SU-DHL-6 (cell line): ENCODE measurements around the gene MDFIC.

Experiments used
- H2AFZ ChIP-seq: fragments of 200-600 bp; sonication (generic); 2 replicates; pipeline ENCODE4 v1.6.1; 2014; ENCODE audit warnings: low read depth, mild to moderate bottlenecking, moderate library complexity, mixed read lengths, antibody characterized with exemption, low read length; ENCODE audit not compliant: severe bottlenecking
- H3F3A ChIP-seq: fragments of 200-600 bp; shearing (Covaris generic); 2 replicates; pipeline ENCODE4 v1.6.0; 2016; ENCODE audit warnings: antibody characterized with exemption, mild to moderate bottlenecking; ENCODE audit not compliant: insufficient read depth
- H3K27ac ChIP-seq: fragments of 200-600 bp; sonication (generic); 2 replicates; pipeline ENCODE4 v1.5.1; 2016; ENCODE audit warnings: low read depth, mild to moderate bottlenecking, low read length, moderate library complexity, mixed read lengths
- H3K27me3 ChIP-seq: fragments of 200-600 bp; sonication (generic), shearing (Covaris generic); 2 replicates; pipeline ENCODE4 v1.6.0; 2014; ENCODE audit warnings: mild to moderate bottlenecking, low read length
- H3K36me3 ChIP-seq: fragments of 200-600 bp; sonication (generic); 2 replicates; pipeline ENCODE4 v1.6.1; 2014; ENCODE audit warnings: mild to moderate bottlenecking, low read length, mixed read lengths
- H3K4me2 ChIP-seq: fragments of 300-600, 200-600 bp; shearing (Covaris generic), sonication (generic); 2 replicates; pipeline ENCODE4 v1.6.0; 2014; ENCODE audit warnings: low read length, low read depth, mild to moderate bottlenecking; ENCODE audit not compliant: poor library complexity, severe bottlenecking
- H3K4me3 ChIP-seq: fragments of 200-600 bp; sonication (generic); 2 replicates; pipeline ENCODE4 v1.5.1; 2014; ENCODE audit warnings: antibody characterized with exemption, low read length, mild to moderate bottlenecking, mixed read lengths; ENCODE audit not compliant: insufficient read depth, poor library complexity, severe bottlenecking
- H3K79me2 ChIP-seq: fragments of 200-600 bp; sonication (generic); 2 replicates; pipeline ENCODE4 v1.6.1; 2014; ENCODE audit warnings: mild to moderate bottlenecking, low read length, moderate library complexity; ENCODE audit not compliant: insufficient read depth
- H3K9ac ChIP-seq: fragments of 200-600 bp; sonication (generic); 2 replicates; pipeline ENCODE4 v1.7.0; 2014; ENCODE audit warnings: mild to moderate bottlenecking, low read length
- H3K9me2 ChIP-seq: fragments of 200-600 bp; sonication (generic); replicated peaks from 2 replicates; pipeline ENCODE4 v1.6.1; 2014; ENCODE audit warnings: low read length; ENCODE audit not compliant: insufficient read depth
- H3K9me3 ChIP-seq: fragments of 200-600 bp; sonication (generic); 2 replicates; pipeline ENCODE4 v1.6.1; 2014; ENCODE audit warnings: low read length, mixed read lengths; ENCODE audit not compliant: insufficient read depth
- H4K20me1 ChIP-seq: fragments of 200-600 bp; sonication (generic); 2 replicates; pipeline ENCODE4 v1.6.1; 2014; ENCODE audit warnings: low read depth, mild to moderate bottlenecking, antibody characterized with exemption, low read length, moderate library complexity, mixed read lengths
- CTCF ChIP-seq: fragments of 200-600 bp; sonication (generic); IDR thresholded peaks from one replicate; pipeline ENCODE4 v1.5.1; 2017; ENCODE audit warnings: antibody characterized with exemption, mild to moderate bottlenecking, low read length, moderate library complexity; ENCODE audit not compliant: insufficient read depth, poor library complexity, severe bottlenecking
- EZH2phosphoT487 ChIP-seq: fragments of 200-600 bp; sonication (generic), shearing (Covaris generic); conservative IDR thresholded peaks from 2 replicates; pipeline ENCODE4 v1.6.1; 2018; ENCODE audit warnings: mild to moderate bottlenecking, antibody characterized with exemption, low read length, moderate library complexity, mixed read lengths

MDFIC gene

GRCh38 chr7:114928060-114928459, 6.2 kb downstream of the MDFIC start:
- H3K4me3 ChIP-seq, result no peak overlapping the region
- no peaks in the 10 kb centered on the region for H3K27me3 ChIP-seq
- no peak overlapping the region for H2AFZ ChIP-seq
- H3K27ac ChIP-seq, result no peak overlapping the region
- peaks cover 14% of the 10 kb centered on the region for H3K79me2 ChIP-seq
- 0 out of 2 replicates have a peak, but pooled peaks cover 2% of the 10 kb centered on the region for H3K36me3 ChIP-seq
- H3K9ac ChIP-seq, result no peak overlapping the region
- no peaks in the 10 kb centered on the region for H4K20me1 ChIP-seq
- TF ChIP-seq EZH2phosphoT487 (no peak), CTCF (no peak)
- no peaks in the 10 kb centered on the region for H3K9me2 ChIP-seq
- H3K9me3 ChIP-seq, result no peaks in the 10 kb centered on the region
- H3K4me2 ChIP-seq, result no peak overlapping the region
- H3F3A ChIP-seq, result peaks cover 16% of the 10 kb centered on the region

GRCh38 chr7:114929570-114929969, 7.7 kb downstream of the MDFIC start:
- Histone ChIP-seq H3K36me3 (0 out of 2 replicates have a peak, but pooled peaks cover 2% of the 10 kb centered on the region), H3K9me2 (no peaks in the 10 kb centered on the region), H3K79me2 (peaks cover 14% of the 10 kb centered on the region), H3K9ac (no peak overlapping the region), H4K20me1 (no peaks in the 10 kb centered on the region), H3K27me3 (no peaks in the 10 kb centered on the region), H3K4me2 (peak overlapping the region; percentile 75), H3K27ac (no peak overlapping the region), H2AFZ (no peak overlapping the region), H3F3A (peaks cover 9% of the 10 kb centered on the region), H3K9me3 (no peaks in the 10 kb centered on the region), H3K4me3 (no peak overlapping the region)
- TF ChIP-seq CTCF (no peak), EZH2phosphoT487 (no peak)

GRCh38 chr7:114930107-114930661, 8.3 kb downstream of the MDFIC start:
- Histone ChIP-seq H2AFZ (no peak overlapping the region), H3F3A (peaks cover 9% of the 10 kb centered on the region), H4K20me1 (no peaks in the 10 kb centered on the region), H3K36me3 (0 out of 2 replicates have a peak, but pooled peaks cover 2% of the 10 kb centered on the region), H3K9ac (peak overlapping the region; percentile 41; the same call in 1 of the 2 replicates), H3K9me3 (no peaks in the 10 kb centered on the region), H3K27me3 (no peaks in the 10 kb centered on the region), H3K4me3 (peak overlapping the region; percentile 42), H3K4me2 (peak overlapping the region; percentile 75), H3K79me2 (peaks cover 14% of the 10 kb centered on the region), H3K27ac (peak overlapping the region; percentile 83), H3K9me2 (no peaks in the 10 kb centered on the region)
- TF ChIP-seq EZH2phosphoT487 (no peak), CTCF (no peak)
